Testis (tissue), 2 donors: Measurements from ENCODE around the gene AUH.

Experiments
- CTCF ChIP-seq, 3 experiments: fragments of 450-650 bp in 2 of 3; fragments of 200-600 bp in 1 of 3; sonication (generic) in 1 of 3; IDR thresholded peaks; one replicate each; pipeline ENCODE4 v1.5.1; 2016 to 2019; ENCODE audit warnings: antibody characterized with exemption in 3 of 3, mild to moderate bottlenecking in 2 of 3, moderate library complexity in 1 of 3
- POLR2A ChIP-seq: fragments of 450-650 bp; IDR thresholded peaks from one replicate; pipeline ENCODE4 v1.6.1; 2017; ENCODE audit warnings: antibody characterized with exemption, mild to moderate bottlenecking, moderate library complexity

GRCh38 chr9:91354881-91355280 is 6.8 kb downstream of the AUH start:
- TF ChIP-seq CTCF (IDR thresholded peaks at IDR 0.05) (no peak), POLR2A (no peak)
